ENCODE results near the gene SLC41A1. TPM values are rescaled to one million over a fixed set of nuclear protein-coding genes. Genes with fewer than 3 reads are reported as not detected.
A peak's percentile ranks its signal among the peaks of the same experiment; 100 is the strongest.

The SLC41A1 gene
- total RNA-seq, 1 experiment from 2014 or later = 16.1 TPM

- intact Hi-C loops (cut with micrococcal nuclease; ENCODE audit: unreplicated experiment) = no loop called here
- Histone ChIP-seq H3K4me3 (ENCODE audit: low read depth, low read length, poor library complexity, severe bottlenecking) (no peak within 1 kb of the TSS), H3K36me3 (ENCODE audit: insufficient read depth, low read length, poor library complexity, severe bottlenecking) (no peaks in the 10 kb centered on the region), H3K27me3 (replicated peaks; ENCODE audit: insufficient read depth, low read depth, low read length, poor library complexity) (peaks cover 7% of the 10 kb centered on the region), H3K4me1 (ENCODE audit: insufficient read depth, low read length, poor library complexity, severe bottlenecking) (no peaks in the 10 kb centered on the region), H3K9me3 (ENCODE audit: low read depth, low read length, poor library complexity, severe bottlenecking) (no peaks in the 10 kb centered on the region), H3K27ac (ENCODE audit: low read depth, low read length, poor library complexity, severe bottlenecking) (no peak within 1 kb of the TSS)
- ChIA-PET POLR2A (ENCODE audit: low non-redundant PET) (no interaction called here), CTCF (no interaction called here)
- TF ChIP-seq CTCF (conservative IDR thresholded peaks at IDR 0.05; ENCODE audit: low read depth, low read length) (no peak), EZH2 (IDR thresholded peaks at IDR 0.05; ENCODE audit: borderline replicate concordance, low read depth, low read length, poor library complexity, severe bottlenecking) (no peak)
- no TSS peak for BruUV-seq (replicated peaks)
- peak; percentile 56 for DNase-seq (ENCODE audit: low spot score)
Measured at GRCh38 chr1:205849619-205850355, 36.8 kb upstream of the SLC41A1 start, which contains the start of gene PM20D1. Gene PM20D1 (minus strand): TSS chr1:205850132. CDS start chr1:205850072, 60 bp downstream.

DNA sequence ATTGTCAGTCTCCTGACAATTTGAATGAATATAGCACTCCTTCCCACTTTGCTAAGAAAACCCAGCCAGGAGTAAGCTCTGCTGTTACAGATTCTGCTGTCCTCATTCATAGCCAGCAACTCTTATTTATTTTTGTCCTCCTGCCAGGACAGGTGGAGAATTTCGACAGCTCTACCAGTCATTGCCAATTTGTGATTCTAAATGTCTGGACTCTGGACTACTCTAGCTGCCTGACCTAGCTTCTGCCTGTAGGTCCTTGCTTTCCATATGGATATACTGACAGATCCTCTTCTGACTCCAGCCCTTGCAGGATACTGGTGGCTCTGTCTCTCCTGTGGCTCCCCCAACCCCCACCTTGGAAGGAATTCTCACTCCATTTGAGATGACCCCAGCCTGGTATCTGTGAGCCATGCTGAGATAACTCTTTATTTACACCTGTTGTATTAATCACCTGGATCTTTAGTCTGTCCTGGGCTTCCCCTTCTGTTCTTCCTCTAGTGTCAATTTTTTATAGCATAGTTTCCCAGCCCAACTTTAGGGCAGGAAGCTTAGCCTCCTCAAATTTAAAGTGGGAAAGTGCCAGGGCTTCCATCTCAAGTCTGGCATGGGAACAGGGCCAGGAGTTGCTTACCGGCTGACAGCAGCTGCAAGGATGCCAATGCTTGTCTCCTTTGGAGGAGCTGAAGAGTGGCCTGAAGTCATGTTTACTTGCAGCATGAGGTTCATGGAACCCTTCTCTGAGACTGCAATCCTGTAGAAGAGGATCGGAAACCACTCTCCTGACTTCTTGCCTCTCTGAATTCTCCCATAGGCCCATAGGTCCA, 30.2 kb upstream of the SLC41A1 start:
- TF ChIP-seq EZH2 (IDR thresholded peaks at IDR 0.05; ENCODE audit: borderline replicate concordance, low read depth, low read length, poor library complexity, severe bottlenecking) = no peak
- no peak for TF ChIP-seq CTCF (conservative IDR thresholded peaks at IDR 0.05; ENCODE audit: low read depth, low read length)
- H3K4me3 ChIP-seq (ENCODE audit: low read depth, low read length, poor library complexity, severe bottlenecking) = no peak overlapping the region
- no peaks in the 10 kb centered on the region for H3K36me3 ChIP-seq (ENCODE audit: insufficient read depth, low read length, poor library complexity, severe bottlenecking)
- no peak overlapping the region for H3K27ac ChIP-seq (ENCODE audit: low read depth, low read length, poor library complexity, severe bottlenecking)
- CTCF ChIA-PET = no interaction called here
- intact Hi-C loops (cut with micrococcal nuclease; ENCODE audit: unreplicated experiment) = no loop called here
- no peaks in the 10 kb centered on the region for H3K9me3 ChIP-seq (ENCODE audit: low read depth, low read length, poor library complexity, severe bottlenecking)
- POLR2A ChIA-PET (ENCODE audit: low non-redundant PET) = no interaction called here
- H3K27me3 ChIP-seq (replicated peaks; ENCODE audit: insufficient read depth, low read depth, low read length, poor library complexity) = peaks cover under 1% of the 10 kb centered on the region
- BruUV-seq (replicated peaks) = no TSS peak
- no peaks in the 10 kb centered on the region for H3K4me1 ChIP-seq (ENCODE audit: insufficient read depth, low read length, poor library complexity, severe bottlenecking)
- DNase-seq (ENCODE audit: low spot score) = no peak

GRCh38 chr1:205842229-205842628, 29.2 kb upstream of the SLC41A1 start:
- Histone ChIP-seq H3K27me3 (replicated peaks; ENCODE audit: insufficient read depth, low read depth, low read length, poor library complexity) (no peaks in the 10 kb centered on the region), H3K27ac (ENCODE audit: low read depth, low read length, poor library complexity, severe bottlenecking) (no peak overlapping the region), H3K4me3 (ENCODE audit: low read depth, low read length, poor library complexity, severe bottlenecking) (no peak overlapping the region), H3K4me1 (ENCODE audit: insufficient read depth, low read length, poor library complexity, severe bottlenecking) (no peaks in the 10 kb centered on the region), H3K9me3 (ENCODE audit: low read depth, low read length, poor library complexity, severe bottlenecking) (no peaks in the 10 kb centered on the region), H3K36me3 (ENCODE audit: insufficient read depth, low read length, poor library complexity, severe bottlenecking) (no peaks in the 10 kb centered on the region)
- ChIA-PET POLR2A (ENCODE audit: low non-redundant PET) (no interaction called here), CTCF (no interaction called here)
- intact Hi-C loops (cut with micrococcal nuclease; ENCODE audit: unreplicated experiment) = no loop called here
- BruUV-seq (replicated peaks) = no TSS peak
- no peak for DNase-seq (ENCODE audit: low spot score)
- TF ChIP-seq CTCF (conservative IDR thresholded peaks at IDR 0.05; ENCODE audit: low read depth, low read length) (no peak), EZH2 (IDR thresholded peaks at IDR 0.05; ENCODE audit: borderline replicate concordance, low read depth, low read length, poor library complexity, severe bottlenecking) (no peak)

Measured in A673 (cell line).